Measurements from ENCODE around the gene CARD9. TPM values are rescaled to one million over a fixed set of nuclear protein-coding genes. Genes with fewer than 3 reads are reported as not detected.
A peak's percentile ranks its signal among the peaks of the same experiment; 100 is the strongest.
"Not testable (repeated sequence)": the region's sequence is repeated elsewhere in the genome, so short reads cannot be mapped to it uniquely, and the experiment has no call there.

Gene CARD9
- total RNA-seq, 1 experiment from 2014 or later, result 0.28 TPM

DNA sequence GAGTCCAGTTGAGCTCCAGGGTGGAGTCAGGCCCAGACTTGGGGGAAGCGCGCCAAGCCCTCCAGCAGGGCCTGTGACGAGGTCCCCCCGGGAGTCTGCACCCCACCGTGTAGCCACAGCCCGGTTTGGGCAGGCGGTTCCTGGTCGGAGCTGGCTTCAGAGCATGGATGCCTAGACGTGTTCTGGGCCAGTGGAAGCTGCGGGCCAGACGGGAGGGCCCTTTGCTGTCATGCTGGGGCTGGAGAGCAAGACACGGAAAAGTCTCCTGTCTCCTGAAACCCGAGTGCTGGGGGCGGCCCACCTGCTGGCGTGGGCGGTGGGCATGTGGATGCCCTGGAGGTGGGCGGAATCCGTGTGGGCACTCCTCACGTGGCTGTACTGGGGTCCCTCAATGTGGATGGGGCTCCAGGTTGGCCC is 44.2 kb downstream of the CARD9 start:
- Histone ChIP-seq H3K27me3 (ENCODE audit: control insufficient read depth, insufficient read depth, low read length) (no peaks in the 10 kb centered on the region), H3K4me3 (ENCODE audit: insufficient read depth, low read depth, low read length) (no peak overlapping the region), H3K36me3 (replicated peaks; ENCODE audit: control insufficient read depth, insufficient read depth, low read length) (no peaks in the 10 kb centered on the region)
- DNase-seq, result no peak

DNA sequence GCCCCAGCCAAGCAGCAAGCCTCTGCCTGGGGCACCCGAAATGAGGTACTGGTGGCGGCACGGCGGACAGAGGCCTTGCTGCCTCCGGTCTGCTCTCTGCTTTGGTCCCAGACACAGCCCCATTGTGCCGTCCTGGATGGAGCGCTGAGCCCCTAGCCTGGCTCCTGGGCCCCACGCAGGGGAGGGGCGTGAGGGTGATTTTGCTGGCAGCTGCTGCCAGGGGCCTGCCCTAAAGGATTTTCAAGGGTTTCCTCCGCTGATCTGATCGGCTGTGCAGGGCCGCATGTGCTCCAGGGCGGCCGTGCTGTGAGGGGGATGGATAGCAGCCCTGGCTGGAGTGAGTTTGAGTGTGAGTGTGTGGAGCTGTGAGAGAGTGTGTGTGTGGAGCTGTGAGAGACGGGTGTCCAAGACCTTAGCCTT is 44.8 kb downstream of the CARD9 start:
- peak; percentile 88 for DNase-seq

DNA sequence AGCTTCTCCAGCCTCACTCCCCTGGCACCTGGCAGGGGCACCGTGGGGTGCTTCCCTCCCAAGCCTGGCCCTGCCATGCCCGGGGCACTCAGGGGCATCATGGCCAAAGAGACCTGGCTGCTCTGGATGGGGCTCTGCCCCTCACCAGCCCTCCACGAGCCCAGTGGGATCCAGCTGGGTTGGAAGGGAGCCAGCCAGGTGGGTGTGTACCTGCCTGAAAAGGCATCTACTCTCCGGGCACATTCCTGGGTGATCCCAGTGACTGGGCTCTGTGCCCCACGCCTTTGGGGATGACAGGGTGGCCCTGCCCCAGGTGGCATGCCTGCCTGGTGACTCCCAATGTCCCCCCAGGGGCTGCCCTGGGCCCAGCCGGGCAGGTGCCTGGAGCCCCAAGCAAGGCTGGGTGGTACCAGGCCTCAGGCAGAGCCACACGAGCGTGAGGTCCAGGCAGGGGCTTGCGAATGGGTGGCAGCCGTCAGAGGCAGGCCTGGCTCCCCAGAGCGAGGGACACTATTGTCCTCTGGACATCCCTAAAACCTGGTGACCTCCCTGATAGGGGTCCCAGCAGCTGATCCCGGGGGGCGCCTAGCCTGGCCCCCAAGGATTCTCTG is 45.4 kb downstream of the CARD9 start:
- DNase-seq, result peak; percentile 81
- Histone ChIP-seq H3K27me3 (ENCODE audit: control insufficient read depth, insufficient read depth, low read length) (no peaks in the 10 kb centered on the region), H3K4me3 (ENCODE audit: insufficient read depth, low read depth, low read length) (peak overlapping the region; percentile 41), H3K36me3 (replicated peaks; ENCODE audit: control insufficient read depth, insufficient read depth, low read length) (no peaks in the 10 kb centered on the region)

More for the DNA sequence above, 44.8 kb downstream of the CARD9 start:
- Histone ChIP-seq H3K4me3 (ENCODE audit: insufficient read depth, low read depth, low read length) (no peak overlapping the region; the same call in 1 of the 2 replicates), H3K36me3 (replicated peaks; ENCODE audit: control insufficient read depth, insufficient read depth, low read length) (no peaks in the 10 kb centered on the region), H3K27me3 (ENCODE audit: control insufficient read depth, insufficient read depth, low read length) (no peaks in the 10 kb centered on the region)

DNA sequence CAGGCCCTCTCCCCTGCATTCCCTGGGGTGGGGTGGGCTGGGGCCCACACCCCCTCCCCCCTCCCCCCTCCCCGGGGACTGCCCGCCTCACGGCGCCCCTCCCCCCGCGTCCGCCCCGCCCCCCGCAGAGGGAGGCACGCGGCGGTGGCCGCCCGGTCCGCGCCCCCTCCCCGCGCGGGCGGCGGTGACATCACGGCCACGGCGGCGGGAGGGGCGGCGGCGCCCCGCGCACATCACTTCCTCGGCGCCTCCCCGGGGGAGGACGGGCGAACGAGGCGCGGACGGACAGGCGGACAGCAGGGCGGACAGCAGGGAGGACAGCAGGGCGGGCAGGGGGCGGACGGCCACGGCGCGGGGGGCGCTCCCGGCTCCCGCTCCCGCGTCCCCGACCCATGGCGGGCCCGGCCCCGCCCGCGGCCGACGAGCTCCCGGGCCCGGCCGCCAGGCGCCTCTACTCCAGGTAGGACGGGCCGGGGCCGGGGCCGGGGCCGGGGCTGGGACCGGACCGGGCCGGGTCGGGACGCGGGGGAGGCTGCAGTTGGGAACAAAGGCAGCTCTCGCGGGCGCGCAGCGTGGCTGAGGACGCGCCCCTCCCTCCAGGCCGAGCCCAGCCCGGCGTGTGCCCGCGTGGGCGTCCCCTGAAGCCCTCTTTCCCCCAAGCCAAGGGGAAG is 46.0 kb downstream of the CARD9 start, which contains the start of gene GPSM1:
TSS of gene GPSM1 (plus strand) at position 236 of the 671 bp plus-strand sequence. CDS start at position 393, 157 bp downstream.
- no peaks in the 10 kb centered on the region for H3K36me3 ChIP-seq (replicated peaks; ENCODE audit: control insufficient read depth, insufficient read depth, low read length)
- H3K27me3 ChIP-seq (ENCODE audit: control insufficient read depth, insufficient read depth, low read length), result no peaks in the 10 kb centered on the region
- DNase-seq, result peak; percentile 95
- H3K4me3 ChIP-seq (ENCODE audit: insufficient read depth, low read depth, low read length), result peak within 1 kb of the TSS; percentile 41

DNA sequence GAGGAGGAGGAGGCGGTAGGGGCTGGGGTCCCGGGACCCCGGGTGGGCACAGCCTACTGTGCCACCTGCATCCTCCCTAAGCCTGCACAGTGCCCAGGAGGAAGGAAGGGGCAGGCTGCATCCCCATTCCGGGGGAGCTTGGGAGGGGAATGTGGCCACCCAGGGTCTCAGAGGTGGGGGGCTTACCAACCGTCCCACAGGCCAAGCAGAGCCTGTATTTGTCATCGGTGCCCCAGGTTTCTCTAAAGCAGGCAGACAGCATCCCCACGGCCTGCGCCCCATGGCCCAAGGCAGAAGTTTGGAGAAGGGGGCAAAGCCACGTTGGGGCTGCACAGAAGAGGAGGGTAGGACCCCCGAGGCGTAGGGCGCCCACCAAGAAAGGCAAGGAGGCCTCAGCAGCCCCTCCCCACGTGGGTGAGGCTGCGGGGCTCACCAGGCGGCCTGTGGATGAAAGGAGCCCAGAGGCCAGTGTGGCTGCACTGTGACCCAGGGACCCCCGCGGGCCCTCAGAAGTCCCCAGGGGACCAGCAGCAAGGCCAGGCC is 46.6 kb downstream of the CARD9 start:
- peak overlapping the region; percentile 27 for H3K4me3 ChIP-seq (ENCODE audit: insufficient read depth, low read depth, low read length)
- no peak for DNase-seq
- H3K27me3 ChIP-seq (ENCODE audit: control insufficient read depth, insufficient read depth, low read length), result no peaks in the 10 kb centered on the region
- H3K36me3 ChIP-seq (replicated peaks; ENCODE audit: control insufficient read depth, insufficient read depth, low read length), result no peaks in the 10 kb centered on the region

DNA sequence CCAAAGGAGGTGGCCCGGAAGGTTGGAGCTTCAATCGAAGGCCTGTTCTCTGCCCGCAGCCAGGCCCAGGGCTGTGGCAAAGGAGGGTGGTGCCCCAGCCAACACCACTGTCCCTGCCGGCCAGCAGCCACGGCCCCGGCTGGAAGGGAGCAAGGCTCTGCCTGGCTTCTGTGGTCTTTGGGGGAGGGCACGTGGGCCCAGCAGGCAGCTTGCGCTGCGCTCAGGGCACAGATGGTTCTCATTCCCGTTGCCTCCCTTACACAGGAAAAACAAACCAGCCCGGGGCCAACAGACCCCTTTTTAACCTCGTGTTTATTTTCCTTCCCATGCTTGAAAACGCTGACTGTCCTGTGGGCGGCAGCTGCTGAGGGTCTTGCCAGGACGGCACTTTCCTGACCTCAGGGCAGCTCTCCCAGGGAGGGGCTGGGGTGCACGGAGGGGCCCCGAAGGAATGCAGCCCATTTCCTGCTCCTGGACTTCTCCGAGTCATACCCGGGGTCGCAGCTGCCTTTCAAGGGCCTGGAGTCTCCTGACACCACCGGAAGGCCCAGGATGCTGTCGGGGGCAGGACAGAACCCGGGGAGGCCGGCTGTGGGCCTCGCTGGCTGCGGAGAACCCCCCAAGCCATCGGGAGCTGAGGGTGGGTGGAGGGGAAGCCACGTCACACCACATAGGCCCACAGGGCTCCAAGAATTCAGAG is 47.3 kb downstream of the CARD9 start:
- no peak overlapping the region for H3K4me3 ChIP-seq (ENCODE audit: insufficient read depth, low read depth, low read length)
- peak; percentile 90 for DNase-seq

DNA sequence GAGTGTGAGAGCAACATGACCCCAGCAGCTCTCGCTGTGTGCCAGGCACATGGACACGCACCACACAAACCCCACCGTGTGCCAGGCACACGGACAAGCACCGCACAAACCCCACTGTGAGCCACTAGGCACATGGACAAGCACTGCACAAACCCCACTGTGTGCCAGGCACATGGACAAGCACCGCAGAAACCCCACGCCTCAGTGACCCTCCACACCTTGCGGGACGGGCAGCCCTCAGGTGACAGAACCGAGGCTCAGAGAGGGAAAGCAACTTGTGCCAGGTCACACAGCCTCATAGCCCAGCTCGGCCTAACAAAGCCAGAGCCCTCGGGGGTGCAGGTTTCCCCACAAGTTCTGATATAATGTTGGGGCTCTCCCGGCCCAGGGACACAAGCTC is 48.1 kb downstream of the CARD9 start:
- H3K36me3 ChIP-seq (replicated peaks; ENCODE audit: control insufficient read depth, insufficient read depth, low read length), result no peaks in the 10 kb centered on the region
- no peak overlapping the region for H3K4me3 ChIP-seq (ENCODE audit: insufficient read depth, low read depth, low read length)
- DNase-seq, result no peak
- no peaks in the 10 kb centered on the region for H3K27me3 ChIP-seq (ENCODE audit: control insufficient read depth, insufficient read depth, low read length)

More for the DNA sequence above, 47.3 kb downstream of the CARD9 start:
- Histone ChIP-seq H3K36me3 (replicated peaks; ENCODE audit: control insufficient read depth, insufficient read depth, low read length) (no peaks in the 10 kb centered on the region), H3K27me3 (ENCODE audit: control insufficient read depth, insufficient read depth, low read length) (no peaks in the 10 kb centered on the region)

DNA sequence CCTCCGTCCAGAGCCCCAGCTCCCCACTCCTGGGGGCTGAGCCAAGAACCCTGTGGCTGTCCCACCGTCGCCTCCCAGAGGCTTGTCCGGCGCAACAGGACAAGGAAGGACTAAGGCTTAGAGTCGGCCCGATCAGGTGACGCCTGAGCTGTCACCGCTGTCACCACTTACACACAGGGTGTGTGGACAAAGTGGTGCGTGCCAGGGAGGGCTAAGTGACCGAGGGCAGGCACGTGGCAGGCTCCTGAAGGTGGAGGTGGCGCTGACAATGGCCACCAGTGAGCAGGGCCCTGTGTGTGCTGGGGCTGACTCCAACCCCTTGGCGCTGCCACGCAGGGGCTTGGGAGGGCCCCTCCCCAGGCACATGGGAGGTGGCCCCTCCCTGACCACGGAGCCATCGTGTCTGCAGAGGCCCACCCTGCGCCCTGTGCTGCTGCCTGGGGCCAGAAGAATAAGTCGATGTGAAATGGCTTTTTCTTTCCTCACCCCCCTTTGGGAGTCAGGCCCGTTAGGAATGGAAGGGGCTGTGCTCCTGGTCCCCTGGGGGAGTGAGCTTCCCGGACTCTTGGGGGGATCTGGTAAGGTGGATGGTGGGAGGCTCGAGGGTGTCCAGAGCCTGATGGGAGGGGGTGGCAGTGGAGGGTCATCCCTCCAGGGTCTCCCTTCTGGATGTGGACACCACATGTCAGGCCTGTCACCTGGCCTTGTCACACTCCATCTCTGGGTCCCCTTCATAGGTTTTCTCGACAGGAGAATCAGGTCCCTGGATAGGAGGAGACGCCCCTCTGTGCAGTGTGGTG is 48.8 kb downstream of the CARD9 start:
- DNase-seq, result peak; percentile 84
- Histone ChIP-seq H3K4me3 (ENCODE audit: insufficient read depth, low read depth, low read length) (no peak overlapping the region), H3K27me3 (ENCODE audit: control insufficient read depth, insufficient read depth, low read length) (no peaks in the 10 kb centered on the region), H3K36me3 (replicated peaks; ENCODE audit: control insufficient read depth, insufficient read depth, low read length) (no peaks in the 10 kb centered on the region)

DNA sequence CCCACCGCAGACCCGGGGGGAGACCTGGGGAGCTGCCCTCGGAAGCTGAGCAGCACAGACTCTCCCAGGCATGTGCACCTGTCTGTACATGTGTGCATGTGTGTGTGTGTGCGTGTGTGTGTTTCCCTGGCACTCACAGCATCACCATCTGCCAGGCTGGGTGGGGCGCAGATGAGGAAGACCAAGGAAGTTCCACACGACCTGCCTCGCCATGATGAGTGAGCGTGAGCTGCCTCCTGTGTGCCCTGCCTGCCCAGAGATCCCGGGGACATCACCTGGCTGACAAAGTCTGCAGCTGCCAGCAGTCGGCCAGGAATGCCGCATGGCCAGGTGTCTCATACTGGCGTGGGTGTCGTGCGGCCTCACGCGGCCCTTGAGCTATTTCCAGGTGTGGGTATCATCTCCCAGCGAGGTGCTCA is 50.1 kb downstream of the CARD9 start:
- DNase-seq, result no peak
- H3K4me3 ChIP-seq (ENCODE audit: insufficient read depth, low read depth, low read length), result no peak overlapping the region
- H3K36me3 ChIP-seq (replicated peaks; ENCODE audit: control insufficient read depth, insufficient read depth, low read length), result no peaks in the 10 kb centered on the region
- H3K27me3 ChIP-seq (ENCODE audit: control insufficient read depth, insufficient read depth, low read length), result no peaks in the 10 kb centered on the region

DNA sequence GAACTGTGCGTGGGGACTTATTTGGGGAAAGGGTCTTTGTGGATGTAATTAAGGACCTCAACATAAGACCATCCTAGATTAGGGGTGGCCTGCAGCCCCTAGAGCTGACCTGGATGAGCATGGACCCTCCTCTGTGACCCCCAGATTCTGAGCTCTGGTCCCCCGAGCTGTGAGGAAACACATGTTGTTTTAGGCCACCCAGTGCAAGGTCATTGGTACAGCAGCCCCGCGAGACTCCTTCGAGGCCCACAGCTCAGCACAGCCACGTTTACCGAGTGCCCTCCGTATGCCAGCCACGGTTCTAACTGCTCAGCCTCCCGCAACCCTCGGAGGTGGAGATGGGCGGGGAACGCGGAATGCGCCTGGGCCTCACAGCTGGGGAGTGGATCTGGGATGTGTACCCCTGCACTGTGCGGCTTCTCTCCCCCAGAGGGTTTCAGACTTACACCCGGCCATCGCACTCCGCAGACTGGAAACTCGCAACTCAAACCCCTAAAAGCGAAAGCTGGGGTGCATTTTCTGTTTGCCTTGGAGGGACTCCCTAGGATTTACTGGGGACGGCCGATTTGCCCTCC is 50.6 kb downstream of the CARD9 start:
- no peaks in the 10 kb centered on the region for H3K36me3 ChIP-seq (replicated peaks; ENCODE audit: control insufficient read depth, insufficient read depth, low read length)
- H3K4me3 ChIP-seq (ENCODE audit: insufficient read depth, low read depth, low read length), result no peak overlapping the region
- no peak for DNase-seq

DNA sequence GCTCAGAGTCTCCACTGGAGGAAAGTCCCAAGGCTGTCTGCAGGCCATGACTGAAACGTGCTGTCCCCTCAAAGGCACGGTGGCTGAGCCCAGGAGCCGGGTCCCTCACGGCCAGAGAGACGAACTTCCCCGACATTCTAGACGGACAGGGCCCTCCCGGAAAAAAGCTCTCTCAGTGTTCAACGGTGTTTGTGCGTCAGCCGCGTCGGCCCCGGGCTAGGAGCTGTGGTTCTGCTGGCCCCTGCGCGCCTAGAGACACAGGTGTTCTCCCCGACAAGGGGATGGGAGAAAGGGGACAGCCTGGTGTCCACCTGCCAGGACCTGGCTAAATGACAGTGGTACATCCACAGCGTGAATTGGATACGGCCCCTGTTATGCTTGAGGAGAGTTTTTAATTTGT is 51.9 kb downstream of the CARD9 start:
- no peak overlapping the region for H3K4me3 ChIP-seq (ENCODE audit: insufficient read depth, low read depth, low read length)
- no peak for DNase-seq
- H3K36me3 ChIP-seq (replicated peaks; ENCODE audit: control insufficient read depth, insufficient read depth, low read length), result no peaks in the 10 kb centered on the region
- no peaks in the 10 kb centered on the region for H3K27me3 ChIP-seq (ENCODE audit: control insufficient read depth, insufficient read depth, low read length)

More for the DNA sequence above, 50.6 kb downstream of the CARD9 start:
- no peaks in the 10 kb centered on the region for H3K27me3 ChIP-seq (ENCODE audit: control insufficient read depth, insufficient read depth, low read length)

DNA sequence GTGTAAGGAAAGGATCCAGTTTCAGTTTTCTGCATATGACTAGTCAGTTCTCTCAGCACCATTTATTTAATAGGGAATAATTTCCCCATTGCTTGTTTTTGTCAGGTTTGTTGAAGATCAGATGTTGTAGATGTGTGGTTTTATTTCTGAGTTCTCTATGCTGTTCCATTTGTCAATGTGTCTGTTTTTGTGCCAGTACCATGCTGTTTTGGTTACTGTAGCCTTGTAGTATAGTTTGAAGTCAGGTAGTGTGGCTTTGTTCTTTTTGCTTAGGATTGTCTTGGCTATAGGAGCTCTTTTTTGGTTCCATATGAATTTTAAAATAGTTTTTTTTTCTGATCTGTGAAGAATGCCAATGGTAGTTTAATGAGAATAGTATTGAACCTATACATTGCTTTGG is 52.5 kb downstream of the CARD9 start:
- not testable (repeated sequence) for DNase-seq; H3K27me3 ChIP-seq (ENCODE audit: control insufficient read depth, insufficient read depth, low read length); H3K4me3 ChIP-seq (ENCODE audit: insufficient read depth, low read depth, low read length); H3K36me3 ChIP-seq (replicated peaks; ENCODE audit: control insufficient read depth, insufficient read depth, low read length)

DNA sequence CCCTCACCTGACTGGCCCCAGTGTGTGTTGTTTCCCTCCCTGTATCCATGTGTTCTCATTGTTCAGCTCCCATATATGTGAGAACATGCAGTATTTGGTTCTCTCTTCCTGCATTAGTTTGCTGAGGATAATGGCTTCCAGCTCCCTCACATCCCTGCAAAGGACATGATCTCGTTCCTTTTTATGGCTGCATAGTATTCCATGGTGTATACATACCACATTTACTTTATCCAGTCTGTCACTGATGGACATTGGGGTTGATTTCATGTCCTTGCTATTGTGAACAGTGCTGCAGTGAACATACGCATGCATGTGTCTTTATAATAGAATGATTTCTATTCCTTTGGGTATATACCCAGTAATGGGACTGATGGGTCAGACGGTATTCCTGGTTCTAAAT is 53.5 kb downstream of the CARD9 start:
- not testable (repeated sequence) for H3K4me3 ChIP-seq (ENCODE audit: insufficient read depth, low read depth, low read length); H3K27me3 ChIP-seq (ENCODE audit: control insufficient read depth, insufficient read depth, low read length); H3K36me3 ChIP-seq (replicated peaks; ENCODE audit: control insufficient read depth, insufficient read depth, low read length); DNase-seq

DNA sequence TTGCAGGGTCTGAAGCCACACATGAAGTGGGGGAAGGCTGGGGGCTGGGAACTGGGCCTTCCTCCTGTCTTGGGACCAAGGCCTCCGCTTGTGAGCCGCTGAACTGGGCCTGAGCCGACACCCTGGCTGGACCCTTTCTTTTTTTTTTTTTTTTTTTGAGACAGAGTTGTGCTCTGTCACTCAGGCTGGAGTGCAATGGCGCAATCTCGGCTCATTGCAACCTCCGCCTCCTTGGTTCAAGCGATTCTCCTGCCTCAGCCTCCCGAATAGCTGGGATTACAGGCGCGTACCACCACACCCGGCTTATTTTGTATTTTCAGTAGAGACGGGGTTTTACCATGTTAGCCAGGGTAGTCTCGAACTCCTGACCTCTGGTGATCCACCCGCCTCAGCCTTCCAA is 54.2 kb downstream of the CARD9 start:
- not testable (repeated sequence) for H3K36me3 ChIP-seq (replicated peaks; ENCODE audit: control insufficient read depth, insufficient read depth, low read length); H3K27me3 ChIP-seq (ENCODE audit: control insufficient read depth, insufficient read depth, low read length); H3K4me3 ChIP-seq (ENCODE audit: insufficient read depth, low read depth, low read length); DNase-seq

Data from H7 (cell line).